ENCODE data around the gene LTBP1. TPM values are rescaled to one million over a fixed set of nuclear protein-coding genes. Genes with fewer than 3 reads are reported as not detected.

Gene LTBP1
- total RNA-seq, 1 experiment from 2014 or later: 12.5 TPM

DNA sequence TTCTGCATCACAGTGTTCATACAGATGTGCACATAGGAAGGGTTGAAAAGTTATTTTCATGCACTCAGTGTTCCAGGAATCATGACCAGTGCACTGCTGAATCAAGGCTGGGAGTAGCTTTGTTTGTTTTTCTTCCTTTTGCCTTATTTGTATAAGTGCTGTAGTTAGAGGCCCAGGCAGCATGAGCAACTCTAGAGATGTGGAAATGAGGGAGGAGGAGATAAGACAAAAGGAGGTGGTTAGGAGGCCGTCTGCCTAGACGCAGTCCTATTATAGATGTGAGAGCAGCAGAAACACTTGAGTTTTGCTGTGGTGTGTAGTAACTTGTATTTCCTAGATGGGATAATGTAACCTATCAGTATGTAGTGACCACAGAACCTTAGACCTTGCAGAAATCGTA, 265.4 kb downstream of the LTBP1 start:
- H3K9me3 ChIP-seq (ENCODE audit: control insufficient read depth, insufficient read depth, low read depth, low read length): no peaks in the 10 kb centered on the region
- ChIA-PET CTCF (no interaction called here), POLR2A (no interaction called here)
- H3K27me3 ChIP-seq (ENCODE audit: control insufficient read depth, insufficient read depth, low read length): no peaks in the 10 kb centered on the region
- TF ChIP-seq, protein P1, sequence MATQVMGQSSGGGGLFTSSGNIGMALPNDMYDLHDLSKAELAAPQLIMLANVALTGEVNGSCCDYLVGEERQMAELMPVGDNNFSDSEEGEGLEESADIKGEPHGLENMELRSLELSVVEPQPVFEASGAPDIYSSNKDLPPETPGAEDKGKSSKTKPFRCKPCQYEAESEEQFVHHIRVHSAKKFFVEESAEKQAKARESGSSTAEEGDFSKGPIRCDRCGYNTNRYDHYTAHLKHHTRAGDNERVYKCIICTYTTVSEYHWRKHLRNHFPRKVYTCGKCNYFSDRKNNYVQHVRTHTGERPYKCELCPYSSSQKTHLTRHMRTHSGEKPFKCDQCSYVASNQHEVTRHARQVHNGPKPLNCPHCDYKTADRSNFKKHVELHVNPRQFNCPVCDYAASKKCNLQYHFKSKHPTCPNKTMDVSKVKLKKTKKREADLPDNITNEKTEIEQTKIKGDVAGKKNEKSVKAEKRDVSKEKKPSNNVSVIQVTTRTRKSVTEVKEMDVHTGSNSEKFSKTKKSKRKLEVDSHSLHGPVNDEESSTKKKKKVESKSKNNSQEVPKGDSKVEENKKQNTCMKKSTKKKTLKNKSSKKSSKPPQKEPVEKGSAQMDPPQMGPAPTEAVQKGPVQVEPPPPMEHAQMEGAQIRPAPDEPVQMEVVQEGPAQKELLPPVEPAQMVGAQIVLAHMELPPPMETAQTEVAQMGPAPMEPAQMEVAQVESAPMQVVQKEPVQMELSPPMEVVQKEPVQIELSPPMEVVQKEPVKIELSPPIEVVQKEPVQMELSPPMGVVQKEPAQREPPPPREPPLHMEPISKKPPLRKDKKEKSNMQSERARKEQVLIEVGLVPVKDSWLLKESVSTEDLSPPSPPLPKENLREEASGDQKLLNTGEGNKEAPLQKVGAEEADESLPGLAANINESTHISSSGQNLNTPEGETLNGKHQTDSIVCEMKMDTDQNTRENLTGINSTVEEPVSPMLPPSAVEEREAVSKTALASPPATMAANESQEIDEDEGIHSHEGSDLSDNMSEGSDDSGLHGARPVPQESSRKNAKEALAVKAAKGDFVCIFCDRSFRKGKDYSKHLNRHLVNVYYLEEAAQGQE (IDR thresholded peaks at IDR 0.05; ENCODE audit: insufficient read depth in 1 of 2, low read depth in 2 of 2, low read length in 1 of 2): no peak
- TF ChIP-seq, protein P2, sequence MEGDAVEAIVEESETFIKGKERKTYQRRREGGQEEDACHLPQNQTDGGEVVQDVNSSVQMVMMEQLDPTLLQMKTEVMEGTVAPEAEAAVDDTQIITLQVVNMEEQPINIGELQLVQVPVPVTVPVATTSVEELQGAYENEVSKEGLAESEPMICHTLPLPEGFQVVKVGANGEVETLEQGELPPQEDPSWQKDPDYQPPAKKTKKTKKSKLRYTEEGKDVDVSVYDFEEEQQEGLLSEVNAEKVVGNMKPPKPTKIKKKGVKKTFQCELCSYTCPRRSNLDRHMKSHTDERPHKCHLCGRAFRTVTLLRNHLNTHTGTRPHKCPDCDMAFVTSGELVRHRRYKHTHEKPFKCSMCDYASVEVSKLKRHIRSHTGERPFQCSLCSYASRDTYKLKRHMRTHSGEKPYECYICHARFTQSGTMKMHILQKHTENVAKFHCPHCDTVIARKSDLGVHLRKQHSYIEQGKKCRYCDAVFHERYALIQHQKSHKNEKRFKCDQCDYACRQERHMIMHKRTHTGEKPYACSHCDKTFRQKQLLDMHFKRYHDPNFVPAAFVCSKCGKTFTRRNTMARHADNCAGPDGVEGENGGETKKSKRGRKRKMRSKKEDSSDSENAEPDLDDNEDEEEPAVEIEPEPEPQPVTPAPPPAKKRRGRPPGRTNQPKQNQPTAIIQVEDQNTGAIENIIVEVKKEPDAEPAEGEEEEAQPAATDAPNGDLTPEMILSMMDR (IDR thresholded peaks at IDR 0.05): no peak
- no peaks in the 10 kb centered on the region; the same call in 1 of the 2 replicates for H3K4me1 ChIP-seq (ENCODE audit: control insufficient read depth, insufficient read depth, low read length)
- H3K27ac ChIP-seq (ENCODE audit: low read length): no peak overlapping the region
- H3K4me3 ChIP-seq (ENCODE audit: low read depth in 2 of 2, low read length in 2 of 2): no peak overlapping the region
- no peaks in the 10 kb centered on the region for H3K36me3 ChIP-seq (ENCODE audit: control insufficient read depth, insufficient read depth, low read length)
- in situ Hi-C loops (cut with HindIII; ENCODE audit: low pct_unique_long_range_greater_than_20kb, low sequenced_read_pairs) (no loop called here), intact Hi-C loops (cut with micrococcal nuclease; ENCODE audit: unreplicated experiment) (no loop called here)
- ATAC-seq: peak; percentile 73; the same call in 1 of the 2 replicates
- peak; percentile 52 for DNase-seq (ENCODE audit: low read depth, low spot score)
- BruUV-seq (replicated peaks): no TSS peak

DNA sequence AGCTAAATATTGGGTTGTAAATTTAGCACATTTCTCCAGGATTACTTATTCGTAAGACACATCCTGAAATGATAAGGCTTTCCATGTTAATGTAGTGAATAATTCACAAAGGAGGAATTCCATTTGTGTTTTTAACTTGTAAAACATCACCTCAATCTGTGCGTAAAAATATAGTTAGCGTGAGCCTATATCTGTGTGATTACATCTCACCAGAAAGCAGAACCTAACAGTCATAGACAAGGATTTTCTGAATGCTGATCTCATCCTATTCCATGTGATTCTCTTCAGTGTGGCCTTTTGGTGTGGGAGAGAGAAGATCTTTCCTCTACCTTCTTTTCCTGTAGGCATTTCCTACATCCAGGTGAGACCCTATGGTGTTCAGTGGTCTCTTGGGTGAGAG, 266.5 kb downstream of the LTBP1 start:
- no TSS peak for BruUV-seq (replicated peaks)
- no peaks in the 10 kb centered on the region for H3K27me3 ChIP-seq (ENCODE audit: control insufficient read depth, insufficient read depth, low read length)
- no peak for DNase-seq (ENCODE audit: low read depth, low spot score)
- no peak overlapping the region for H3K27ac ChIP-seq (ENCODE audit: low read length)
- ATAC-seq: no peak
- ChIA-PET CTCF (no interaction called here), POLR2A (no interaction called here)
- H3K36me3 ChIP-seq (ENCODE audit: control insufficient read depth, insufficient read depth, low read length): no peaks in the 10 kb centered on the region
- no peaks in the 10 kb centered on the region for H3K9me3 ChIP-seq (ENCODE audit: control insufficient read depth, insufficient read depth, low read depth, low read length)
- intact Hi-C loops (cut with micrococcal nuclease; ENCODE audit: unreplicated experiment): no loop called here
- H3K4me3 ChIP-seq (ENCODE audit: low read depth in 2 of 2, low read length in 2 of 2): no peak overlapping the region
- no peaks in the 10 kb centered on the region; the same call in 1 of the 2 replicates for H3K4me1 ChIP-seq (ENCODE audit: control insufficient read depth, insufficient read depth, low read length)
- in situ Hi-C loops (cut with HindIII; ENCODE audit: low pct_unique_long_range_greater_than_20kb, low sequenced_read_pairs): no loop called here
- TF ChIP-seq, protein P1 (IDR thresholded peaks at IDR 0.05; ENCODE audit: insufficient read depth in 1 of 2, low read depth in 2 of 2, low read length in 1 of 2): no peak
- TF ChIP-seq, protein P2 (IDR thresholded peaks at IDR 0.05): no peak
- TF ChIP-seq TCF7L2 (IDR thresholded peaks at IDR 0.05; ENCODE audit: low read depth, low read length): no peak
- no peak for TF ChIP-seq SIN3A (IDR thresholded peaks at IDR 0.05; ENCODE audit: borderline replicate concordance, insufficient read depth, low read depth, low read length)
- no peak for TF ChIP-seq POLR2AphosphoS5 (IDR thresholded peaks at IDR 0.05; ENCODE audit: low read depth, low read length)

Data from Panc1 (cell line).